ENCODE data around the gene CCBE1.

DNA sequence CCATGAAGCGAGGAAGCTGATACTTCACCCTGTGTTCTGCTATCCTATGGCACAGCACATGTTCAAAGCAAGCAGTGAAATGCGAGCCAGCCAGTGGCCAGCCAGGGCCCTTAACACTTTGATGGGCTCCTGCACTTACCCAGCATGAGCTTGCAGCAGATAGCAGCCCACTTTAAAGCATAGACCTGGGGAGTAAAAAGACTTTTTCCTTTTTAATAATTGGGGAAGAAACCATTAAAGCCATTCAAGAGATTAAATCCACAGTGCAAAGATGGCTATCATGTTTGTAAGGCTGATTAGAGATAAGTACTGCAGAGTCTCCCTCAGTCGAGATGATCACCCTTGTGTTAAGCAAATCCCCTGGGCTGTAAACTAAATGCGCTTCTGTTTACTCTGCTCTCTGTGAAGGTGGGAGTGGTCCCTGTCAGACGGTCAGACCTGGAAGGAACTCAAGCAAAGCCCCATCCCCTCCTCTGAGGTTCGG, 15.7 kb downstream of the CCBE1 start:
- TF ChIP-seq CTCF (IDR thresholded peaks at IDR 0.05) (no peak), POLR2A (IDR thresholded peaks at IDR 0.05) (no peak), EP300 (IDR thresholded peaks at IDR 0.05) (no peak)
